Activated CD4-positive, alpha-beta T cell treated with anti-CD3 and anti-CD28 coated beads, Interleukin-2, Interleukin-4, amounts not matched to agents 100 ng/mL and 50 ng/mL, durations not matched to agents 16 hours and 8 hours (primary cell): Measurements from ENCODE around the gene TTC9B.

Experiments used
- DNase-seq: peaks from one replicate; pipeline ENCODE4 v3.0.0-alpha.2; 2020; ENCODE audit warnings: low spot score

The TTC9B gene

GRCh38 chr19:40247735-40248262, 29.6 kb upstream of the TTC9B start:
- no peak for DNase-seq

GRCh38 chr19:40247178-40247577, 29.0 kb upstream of the TTC9B start:
- DNase-seq: no peak

DNA sequence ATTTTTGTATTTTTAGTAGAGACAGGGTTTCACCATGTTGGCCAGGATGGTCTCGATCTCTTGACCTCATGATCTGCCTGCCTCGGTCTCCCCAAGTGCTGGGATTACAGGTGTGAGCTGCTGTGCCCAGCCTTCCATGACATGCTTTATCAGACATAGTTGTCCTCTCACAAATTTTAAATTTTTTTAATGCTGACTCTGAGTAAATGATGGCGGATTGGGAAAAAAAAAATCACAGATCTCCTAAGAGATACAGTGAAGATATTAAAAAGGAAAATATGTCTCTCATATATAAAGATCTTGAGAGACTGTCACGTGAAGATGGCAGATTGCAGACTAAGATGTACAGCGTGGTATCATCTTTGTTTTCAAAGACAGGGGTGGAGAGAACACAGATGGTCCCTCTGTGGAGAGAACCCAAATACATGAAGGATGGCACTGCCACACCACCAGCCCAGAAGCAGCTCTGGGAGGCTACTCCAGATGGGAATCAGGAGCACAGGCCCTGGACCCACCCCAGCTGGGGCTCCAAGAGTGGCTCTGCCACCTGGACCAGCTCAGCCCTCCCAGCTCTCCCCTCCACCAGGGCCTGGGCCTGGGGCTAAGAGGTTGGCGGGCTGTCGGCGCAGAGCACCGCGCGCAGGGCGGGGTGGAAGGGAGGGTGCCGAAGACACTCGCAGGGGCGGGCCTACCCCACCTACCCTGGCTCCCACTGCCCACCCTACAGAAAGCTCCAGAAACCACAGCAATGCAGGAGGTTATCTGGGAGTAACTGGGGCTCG, 28.3 kb upstream of the TTC9B start:
- DNase-seq: no peak

DNA sequence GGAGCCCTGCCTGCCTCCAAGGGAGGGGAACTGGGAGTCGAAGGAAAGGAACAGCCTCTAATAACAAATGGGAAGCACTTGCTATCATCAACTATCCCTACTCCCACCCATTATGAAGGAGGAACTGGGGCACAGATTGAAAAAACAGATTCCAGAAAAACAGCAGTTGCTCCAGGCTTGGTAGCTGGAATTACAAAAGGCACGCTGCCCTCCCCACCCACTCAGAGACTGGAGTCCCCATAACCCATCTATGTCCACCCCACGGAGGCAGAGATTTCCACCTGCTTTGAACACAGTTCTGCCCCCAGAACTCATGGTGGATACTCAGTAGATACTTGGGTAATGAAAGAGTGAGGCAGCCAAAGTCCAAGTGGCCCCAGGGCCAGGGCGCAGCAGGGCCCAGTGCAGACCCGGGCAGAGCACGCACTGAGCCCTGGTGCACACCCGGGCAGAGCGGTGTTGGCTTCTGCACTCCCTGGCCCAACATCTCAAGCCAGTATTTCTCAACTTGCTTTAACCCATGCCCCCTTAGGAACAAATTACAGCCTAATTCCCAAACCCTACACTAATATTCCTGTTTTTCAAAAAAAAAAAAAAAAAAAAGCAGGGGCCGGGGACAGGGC, 27.4 kb upstream of the TTC9B start:
- DNase-seq: no peak

GRCh38 chr19:40244579-40245317, 26.6 kb upstream of the TTC9B start:
- DNase-seq: no peak

- no peak for DNase-seq
These were observed 25.0 kb upstream of the TTC9B start for GRCh38 chr19:40243181-40243580.

GRCh38 chr19:40242480-40242879, 24.3 kb upstream of the TTC9B start:
- DNase-seq: no peak

DNA sequence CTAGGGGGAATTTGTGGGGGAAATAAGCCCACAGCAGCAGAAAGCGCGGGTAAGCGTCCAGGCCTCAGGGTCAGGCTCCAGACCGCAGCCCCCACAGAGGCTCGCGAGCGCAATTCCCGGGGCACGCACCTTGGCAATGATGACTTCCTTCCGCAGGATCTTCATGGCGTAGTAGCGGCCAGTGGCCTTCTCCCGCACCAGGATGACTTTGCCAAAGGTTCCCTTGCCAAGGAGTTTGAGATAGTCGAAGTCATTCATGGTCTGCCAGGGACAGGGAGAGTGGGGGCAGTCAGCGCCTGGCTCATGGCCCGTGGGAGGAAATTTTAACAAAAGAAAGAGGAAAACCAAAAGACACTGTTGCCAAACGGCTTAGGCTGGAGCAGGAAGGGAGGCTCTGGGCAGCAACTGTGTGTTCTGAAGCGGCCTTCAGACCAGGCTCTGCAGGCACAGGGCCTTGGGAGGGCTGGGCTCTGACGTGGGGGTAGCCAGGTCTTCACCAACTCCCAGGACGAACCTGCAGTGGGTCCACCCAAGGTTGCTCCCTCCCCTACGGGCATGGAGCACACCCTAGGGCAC, 23.7 kb upstream of the TTC9B start:
- DNase-seq: no peak

DNA sequence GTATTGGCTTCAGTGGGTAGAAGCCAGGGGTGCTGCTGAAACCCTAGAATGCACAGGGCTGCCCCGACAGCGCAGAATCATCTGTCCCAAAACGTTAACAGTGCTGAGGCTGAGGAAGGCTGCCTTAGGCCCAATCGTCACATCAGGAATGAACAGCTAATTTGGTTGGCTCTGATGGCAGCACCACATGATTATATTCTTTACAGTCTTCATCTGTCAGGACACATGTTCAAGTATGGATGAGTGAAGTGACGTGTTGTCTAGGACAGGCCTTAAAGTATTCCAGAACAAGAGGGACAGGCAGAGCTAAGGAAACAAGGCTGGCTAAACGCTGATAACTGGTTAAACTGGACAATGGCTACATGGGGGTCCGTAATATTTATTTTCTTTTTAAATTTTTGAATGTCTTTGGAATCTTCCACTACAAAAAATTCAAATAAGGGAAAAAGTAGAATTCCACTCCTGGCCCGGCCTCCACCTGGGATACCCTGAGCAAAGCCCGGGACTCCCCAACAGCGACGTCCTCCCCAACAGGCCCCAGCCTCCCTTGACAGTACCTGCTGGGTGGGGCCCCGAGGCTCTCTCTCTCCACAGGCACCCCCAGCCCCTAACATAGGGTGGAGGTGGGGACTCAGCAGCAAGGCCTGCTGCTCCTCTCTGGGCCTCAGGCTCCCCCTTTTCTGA, 23.1 kb upstream of the TTC9B start:
- DNase-seq: no peak

DNA sequence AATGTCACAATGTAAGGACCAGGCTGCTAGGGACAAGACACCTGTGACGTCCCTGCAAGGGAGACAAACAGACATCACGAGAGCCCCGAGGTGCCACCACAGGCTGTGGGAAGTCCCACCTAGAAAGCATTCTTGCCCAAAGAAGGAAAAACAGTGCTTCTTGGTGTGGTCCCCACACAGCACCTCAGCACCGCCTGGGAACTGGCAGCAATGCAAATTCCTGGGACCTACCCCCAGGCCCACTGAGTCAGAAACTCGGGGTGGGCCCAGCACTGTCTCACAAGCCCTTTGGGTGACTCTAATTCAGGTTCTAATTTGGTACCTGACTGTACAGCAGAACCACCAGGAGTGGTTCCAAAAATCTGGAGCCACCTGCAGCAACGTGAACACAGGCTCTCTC, 22.1 kb upstream of the TTC9B start:
- no peak for DNase-seq

GRCh38 chr19:40239415-40240226, 21.4 kb upstream of the TTC9B start:
- no peak for DNase-seq

DNA sequence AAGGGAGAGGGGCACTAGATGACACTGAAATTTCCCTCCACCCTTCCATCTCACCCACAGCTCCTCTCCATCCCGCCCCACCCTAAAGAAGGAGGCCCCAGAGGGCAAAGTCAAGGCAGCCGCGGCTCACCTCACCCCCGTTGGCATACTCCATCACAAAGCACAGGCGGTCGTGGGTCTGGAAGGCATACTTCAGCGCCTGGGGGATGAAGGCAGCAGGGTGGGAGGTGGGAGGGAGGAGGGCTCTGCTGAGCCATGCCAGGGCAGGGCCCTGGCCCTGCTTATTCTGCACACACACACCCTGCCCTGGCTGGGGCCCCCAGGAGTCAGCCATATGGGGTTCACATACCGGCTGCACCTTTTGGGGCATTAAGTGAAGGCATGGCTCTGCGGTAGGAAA, 20.6 kb upstream of the TTC9B start:
- no peak for DNase-seq

DNA sequence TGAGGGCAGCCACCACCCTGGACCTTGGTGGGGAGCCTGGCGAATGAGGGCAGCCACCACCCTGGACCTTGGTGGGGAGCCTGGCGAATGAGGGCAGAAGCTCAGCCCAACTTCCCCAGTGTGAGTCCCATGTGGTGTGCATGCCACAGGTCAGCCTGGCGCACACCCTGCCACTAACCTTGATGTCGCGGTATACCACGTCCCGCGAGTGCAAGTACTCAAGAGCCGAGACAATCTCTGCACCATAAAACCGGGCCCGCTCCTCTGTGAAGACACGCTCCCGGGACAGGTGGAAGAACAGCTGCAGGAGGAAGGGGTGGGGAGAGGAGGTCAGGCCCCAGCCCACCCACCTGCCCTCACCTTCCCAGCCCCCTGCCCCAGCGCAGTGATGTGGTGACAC, 19.6 kb upstream of the TTC9B start:
- DNase-seq: no peak

GRCh38 chr19:40236366-40236765, 18.2 kb upstream of the TTC9B start:
- DNase-seq: no peak

- DNase-seq: no peak
These were observed 17.8 kb upstream of the TTC9B start for GRCh38 chr19:40236026-40236355.

DNA sequence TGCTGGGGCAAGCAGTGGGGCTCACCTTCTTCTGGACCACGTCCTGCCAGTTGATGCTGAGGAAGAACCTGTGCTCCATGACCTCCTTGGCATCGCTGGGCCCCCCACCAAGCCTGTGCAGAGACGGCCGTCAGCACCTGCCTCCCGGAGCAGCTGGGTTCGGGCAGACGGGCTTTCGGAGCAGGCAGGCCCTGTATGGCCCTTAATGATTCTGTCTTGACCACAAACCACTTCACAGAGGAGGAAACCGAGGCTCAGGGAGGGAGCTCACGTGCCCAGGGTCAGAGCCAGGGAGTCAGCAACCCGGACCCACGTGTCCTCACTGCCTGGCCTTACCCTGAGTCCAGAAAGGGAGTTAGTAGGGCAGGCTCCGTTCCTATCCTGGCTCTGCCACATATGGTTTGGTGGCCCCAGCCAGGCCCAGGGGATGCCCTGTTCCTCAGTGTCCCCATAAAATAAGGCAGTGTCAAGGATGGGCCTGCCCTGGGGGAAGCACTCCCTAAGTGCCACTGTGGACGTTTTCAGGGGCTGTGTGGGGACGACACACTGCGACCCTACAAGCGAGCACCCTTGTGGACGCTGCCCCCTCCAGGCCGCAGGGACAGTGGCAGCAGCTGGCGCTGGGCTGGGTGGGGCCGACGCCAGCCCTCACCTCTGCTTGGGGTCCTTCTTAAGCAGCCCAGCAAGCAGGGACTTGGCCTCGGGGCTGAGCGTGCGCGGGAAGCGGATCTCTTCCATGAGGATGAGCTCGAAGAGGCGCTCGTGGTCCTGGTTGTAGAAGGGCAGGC, 17.2 kb upstream of the TTC9B start:
- DNase-seq: no peak

GRCh38 chr19:40234429-40235237, 16.4 kb upstream of the TTC9B start:
- no peak for DNase-seq

DNA sequence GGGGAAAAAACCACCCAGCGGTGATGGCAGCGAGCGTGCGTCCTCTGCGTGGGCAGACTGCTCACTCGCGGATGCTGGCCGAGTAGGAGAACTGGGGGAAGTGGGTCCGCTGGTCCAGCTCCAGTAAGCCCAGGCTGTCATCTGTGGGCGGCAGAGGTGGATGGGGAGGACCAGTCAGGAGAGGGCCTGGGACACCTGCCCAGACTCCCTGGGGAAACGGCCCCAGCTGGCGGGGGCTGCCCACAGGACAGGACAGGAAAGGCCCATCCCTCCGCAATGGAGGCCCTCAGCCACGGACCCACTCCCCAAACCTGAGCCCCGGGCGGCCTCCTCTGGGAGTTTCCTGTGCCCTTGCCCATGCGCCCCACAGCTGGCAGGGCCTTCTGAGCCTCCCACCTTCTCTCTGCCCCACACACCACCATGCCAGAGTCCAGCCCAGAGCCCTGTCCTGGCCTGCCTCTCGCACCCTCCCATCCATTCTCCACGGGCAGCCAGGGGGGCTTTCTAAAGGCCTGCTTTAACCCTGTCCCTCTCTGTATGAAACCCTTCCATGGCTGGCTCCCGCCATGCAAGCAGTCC, 15.7 kb upstream of the TTC9B start:
- no peak for DNase-seq
